BJ (cell line): ENCODE data around the gene FAR2. TPM values are rescaled to one million over a fixed set of nuclear protein-coding genes. Genes with fewer than 3 reads are reported as not detected.
"Not testable (repeated sequence)": the region's sequence is repeated elsewhere in the genome, so short reads cannot be mapped to it uniquely, and the experiment has no call there.

ENCODE experiments used
- CTCF ChIA-PET: fragments of 350-600 bp; formaldehyde crosslinking; extraction: SDS; loops from one replicate; lab custom pipeline; 2021; ENCODE audit warnings: antibody characterized with exemption, inconsistent platforms; lab: Yijun Ruan, JAX
- POLR2A ChIA-PET: fragments of 300-600 bp; sonication (Branson Sonifier 250); formaldehyde crosslinking; extraction: SDS; loops from one replicate; lab custom pipeline; 2021; ENCODE audit warnings: antibody characterized with exemption; lab: Charles Lee
- DNase-seq: peaks from one replicate; pipeline ENCODE4 v3.0.0-alpha.2; 2011; ENCODE audit warnings: low read depth
- H3K27me3 ChIP-seq: 2 replicates; pipeline ENCODE4 v1.6.0; 2011; ENCODE audit warnings: low read length; ENCODE audit not compliant: control insufficient read depth, insufficient read depth
- H3K36me3 ChIP-seq: 2 replicates; pipeline ENCODE4 v1.5.1; 2011; ENCODE audit warnings: low read length; ENCODE audit not compliant: control insufficient read depth, insufficient read depth
- H3K4me3 ChIP-seq: 2 replicates; pipeline ENCODE4 v1.5.1; 2011; ENCODE audit warnings: low read depth, mild to moderate bottlenecking, control low read depth, low read length
- CTCF ChIP-seq: IDR thresholded peaks from 2 replicates; pipeline ENCODE4 v1.5.1; 2011; ENCODE audit warnings: low read depth, mild to moderate bottlenecking, control low read depth, inconsistent platforms, low read length, moderate library complexity; ENCODE audit not compliant: insufficient read depth
- polyA plus RNA-seq: library from polyadenylated mRNA; depleted of rRNA; stranded (reverse); fragments of >200 nt; gene quantifications from 2 replicates; pipeline ENCODE4 v1.2.3, GENCODE V29; 2011

Gene FAR2
- polyA plus RNA-seq, 1 experiment: 17.1 TPM

DNA sequence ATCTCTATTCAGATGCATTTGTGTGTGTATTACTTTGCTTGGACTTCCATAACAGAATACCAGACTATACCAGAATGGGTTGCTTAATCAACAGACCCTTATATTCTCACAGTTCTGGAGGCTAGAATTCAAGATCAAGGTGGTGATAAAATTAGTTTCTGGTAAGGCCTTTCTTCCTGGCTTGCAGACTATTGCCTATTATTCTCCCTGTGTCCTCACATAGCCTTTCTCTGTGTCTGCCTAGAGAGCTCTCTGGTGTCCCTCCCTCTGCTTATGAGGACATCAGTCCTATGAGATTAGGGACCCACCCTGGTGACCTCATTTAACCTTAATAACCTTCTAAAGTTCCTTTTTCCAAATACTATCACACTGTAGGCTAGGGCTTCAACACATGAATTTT, 106.0 kb downstream of the FAR2 start:
- no peak for DNase-seq
- Histone ChIP-seq H3K27me3 (no peaks in the 10 kb centered on the region), H3K36me3 (no peaks in the 10 kb centered on the region), H3K4me3 (no peak overlapping the region)
- ChIA-PET CTCF (interaction anchor here (0.7 kb wide), 1 partner anchor 12 kb away, joined by 4 read pairs; no protein-coding TSS in a partner anchor), POLR2A (no interaction called here)
- TF ChIP-seq CTCF: no peak

- ChIA-PET CTCF (interaction anchor here (1.6 kb wide), 1 partner anchor 14 kb away, joined by 5 read pairs; no protein-coding TSS in a partner anchor), POLR2A (no interaction called here)
- H3K27me3 ChIP-seq: no peaks in the 10 kb centered on the region
- no peaks in the 10 kb centered on the region for H3K36me3 ChIP-seq
- H3K4me3 ChIP-seq: no peak overlapping the region
- DNase-seq: no peak
- no peak for TF ChIP-seq CTCF
Observed at GRCh38 chr12:29256598-29256997, 107.5 kb downstream of the FAR2 start.

GRCh38 chr12:29257687-29258086, 108.6 kb downstream of the FAR2 start:
- H3K27me3 ChIP-seq, POLR2A ChIA-PET, H3K36me3 ChIP-seq, CTCF ChIA-PET, DNase-seq, H3K4me3 ChIP-seq: not testable (repeated sequence)

DNA sequence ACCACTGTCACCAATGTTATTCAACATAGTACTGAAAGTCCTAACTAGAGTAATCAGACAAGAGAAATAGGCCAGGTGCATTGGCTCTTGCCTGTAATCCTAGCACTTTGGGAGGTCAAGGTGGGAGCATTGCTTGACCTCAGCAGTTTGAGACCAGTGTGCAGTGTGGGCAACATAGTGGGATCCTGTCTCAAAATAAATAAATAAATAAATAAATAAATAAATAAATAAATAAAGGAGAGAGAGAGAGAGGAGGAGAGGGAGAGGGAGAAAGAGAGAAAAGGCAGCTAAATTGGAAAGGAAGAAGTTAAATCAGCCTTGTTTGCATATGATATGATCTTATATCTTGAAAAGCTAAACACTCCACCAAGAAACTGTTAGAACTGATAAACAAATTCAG, 115.3 kb downstream of the FAR2 start:
- no peak for DNase-seq
- CTCF ChIA-PET: no interaction called here
- no peak for TF ChIP-seq CTCF
- H3K36me3 ChIP-seq: no peaks in the 10 kb centered on the region
- POLR2A ChIA-PET: no interaction called here
- no peak overlapping the region for H3K4me3 ChIP-seq
- no peaks in the 10 kb centered on the region for H3K27me3 ChIP-seq

GRCh38 chr12:29269706-29270408, 120.8 kb downstream of the FAR2 start:
- ChIA-PET CTCF (interaction anchor here (1.5 kb wide), 1 partner anchor 181 kb away, joined by 4 read pairs; no protein-coding TSS in a partner anchor), POLR2A (no interaction called here)
- H3K4me3 ChIP-seq: no peak overlapping the region
- no peaks in the 10 kb centered on the region for H3K36me3 ChIP-seq
- DNase-seq: no peak
- no peaks in the 10 kb centered on the region for H3K27me3 ChIP-seq
- TF ChIP-seq CTCF: no peak
